Stimulated activated CD8-positive, alpha-beta memory T cell treated with anti-CD3 and anti-CD28 coated beads, Interleukin-4, amount 100 ng/mL, for 1 hour (primary cell): Measurements from ENCODE around the gene TSEN34.
"Not testable (repeated sequence)": the region's sequence is repeated elsewhere in the genome, so short reads cannot be mapped to it uniquely, and the experiment has no call there.

Source experiments
- DNase-seq, 2 donors: peaks; one replicate each; pipeline ENCODE4 v3.0.0-alpha.2; 2020; ENCODE audit warnings: low read depth in 2 of 2, low spot score in 1 of 2

TSEN34 gene

DNA sequence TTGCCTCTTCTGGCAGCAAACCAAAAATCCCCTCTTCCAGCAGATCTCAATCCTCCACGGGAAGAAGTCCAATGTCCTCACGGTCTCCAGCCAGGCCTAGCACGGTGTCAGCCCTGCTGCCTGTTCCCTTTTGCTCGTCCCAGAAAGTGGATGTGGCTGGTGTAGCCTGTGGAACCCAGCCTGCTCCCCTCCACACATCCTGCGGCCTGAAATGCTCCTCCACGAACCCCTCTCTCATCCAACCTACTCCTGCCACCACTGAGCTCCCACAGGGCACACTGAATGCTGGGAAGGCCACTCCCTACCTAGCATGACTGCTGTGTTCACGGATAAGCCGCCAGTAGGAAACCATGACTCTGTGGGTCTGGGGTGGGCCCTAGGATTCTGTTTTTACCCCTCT is 4.8 kb upstream of the TSEN34 start:
- DNase-seq = no peak

- DNase-seq = no peak
Measured at GRCh38 chr19:54186934-54187381, 4.2 kb upstream of the TSEN34 start.

GRCh38 chr19:54188215-54188871 is 2.8 kb upstream of the TSEN34 start:
- DNase-seq = peak in 1 of 2 donors; percentile 54

- peak in 1 of 2 donors; percentile 30 for DNase-seq
Measured at GRCh38 chr19:54189145-54189734, 1.9 kb upstream of the TSEN34 start, which contains the start of gene MBOAT7. TSS of gene MBOAT7 (minus strand) at chr19:54189580. CDS start at chr19:54188508, 1,072 bp downstream.

GRCh38 chr19:54189735-54190502 is 1.2 kb upstream of the TSEN34 start:
- DNase-seq = peak; percentile 99 to 100

DNA sequence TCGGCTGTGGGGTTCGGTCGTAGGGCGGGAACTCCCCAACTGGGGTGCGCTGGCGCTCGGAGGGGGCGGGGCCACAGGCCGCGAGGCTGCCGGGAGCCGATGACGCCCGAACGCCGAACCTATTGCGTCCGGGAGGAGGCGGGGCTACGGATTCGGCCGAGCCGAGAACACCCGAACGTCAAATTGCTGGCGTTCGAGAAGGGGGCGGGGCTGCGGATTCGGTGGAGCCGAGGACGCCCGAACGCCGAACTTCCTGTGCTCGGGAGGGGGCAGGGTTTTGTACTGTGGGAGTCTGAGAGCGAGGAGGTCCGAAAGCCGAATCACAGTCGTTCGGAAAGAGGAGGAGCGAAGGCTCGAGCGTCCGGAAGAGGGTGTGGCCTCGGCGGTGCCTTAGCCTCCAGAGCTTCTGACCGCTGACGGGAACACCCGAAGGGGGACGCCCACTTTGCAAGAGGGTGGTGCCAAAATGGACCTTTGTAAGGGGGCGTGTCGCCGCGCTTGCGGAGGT is 551 bp upstream of the TSEN34 start:
- DNase-seq = peak; percentile 99 to 100

DNA sequence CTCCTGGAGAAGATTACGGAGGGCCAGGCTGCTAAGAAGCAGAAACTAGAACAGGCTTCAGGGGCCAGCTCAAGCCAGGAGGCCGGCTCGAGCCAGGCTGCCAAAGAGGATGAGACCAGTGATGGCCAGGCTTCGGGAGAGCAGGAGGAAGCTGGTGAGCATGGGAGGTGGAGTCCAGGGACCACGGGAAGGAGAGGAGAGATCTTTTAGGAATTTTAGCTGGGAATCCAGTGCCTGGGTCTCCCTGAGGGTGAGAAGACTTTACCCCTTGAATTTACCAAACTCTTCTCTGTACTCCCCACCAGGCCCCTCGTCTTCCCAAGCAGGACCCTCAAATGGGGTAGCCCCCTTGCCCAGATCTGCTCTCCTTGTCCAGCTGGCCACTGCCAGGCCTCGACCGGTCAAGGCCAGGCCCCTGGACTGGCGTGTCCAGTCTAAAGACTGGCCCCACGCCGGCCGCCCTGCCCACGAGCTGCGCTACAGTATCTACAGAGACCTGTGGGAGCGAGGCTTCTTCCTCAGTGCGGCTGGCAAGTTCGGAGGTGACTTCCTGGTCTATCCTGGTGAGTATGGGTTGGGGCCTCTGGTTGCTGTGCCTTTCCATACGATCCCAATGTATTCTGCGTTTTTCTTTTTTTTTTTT is 824 bp downstream of the TSEN34 start:
- DNase-seq = no peak

- DNase-seq = no peak
Measured at GRCh38 chr19:54193011-54193410, 1.9 kb downstream of the TSEN34 start.

GRCh38 chr19:54194463-54194862 is 3.4 kb downstream of the TSEN34 start:
- not testable (repeated sequence) for DNase-seq

DNA sequence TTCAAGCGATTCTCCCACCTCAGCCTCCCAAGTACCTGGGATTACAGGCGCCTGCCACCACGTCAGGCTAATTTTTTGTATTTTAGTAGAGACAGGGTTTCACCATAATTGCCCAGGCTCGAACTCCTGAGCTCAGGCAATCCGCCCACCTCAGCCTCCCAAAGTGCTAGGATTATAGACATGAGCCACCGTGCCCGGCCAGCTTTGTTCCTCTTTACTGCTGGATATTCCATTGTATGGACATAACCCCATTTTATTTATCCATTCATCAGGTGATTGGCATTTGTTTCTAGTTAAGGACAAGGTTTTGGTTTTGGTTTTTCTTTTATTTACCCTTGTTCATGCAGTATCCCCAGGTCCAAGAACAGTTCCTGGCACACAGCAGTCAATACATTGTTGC is 5.4 kb downstream of the TSEN34 start:
- DNase-seq = no peak

- no peak for DNase-seq
Measured at GRCh38 chr19:54197121-54197520, 6.0 kb downstream of the TSEN34 start.

GRCh38 chr19:54199401-54199800 is 8.3 kb downstream of the TSEN34 start:
- DNase-seq = no peak

- DNase-seq = no peak
Measured at GRCh38 chr19:54201172-54201701, 10.1 kb downstream of the TSEN34 start.

- DNase-seq = no peak
Measured at GRCh38 chr19:54201980-54202379, 10.9 kb downstream of the TSEN34 start.

DNA sequence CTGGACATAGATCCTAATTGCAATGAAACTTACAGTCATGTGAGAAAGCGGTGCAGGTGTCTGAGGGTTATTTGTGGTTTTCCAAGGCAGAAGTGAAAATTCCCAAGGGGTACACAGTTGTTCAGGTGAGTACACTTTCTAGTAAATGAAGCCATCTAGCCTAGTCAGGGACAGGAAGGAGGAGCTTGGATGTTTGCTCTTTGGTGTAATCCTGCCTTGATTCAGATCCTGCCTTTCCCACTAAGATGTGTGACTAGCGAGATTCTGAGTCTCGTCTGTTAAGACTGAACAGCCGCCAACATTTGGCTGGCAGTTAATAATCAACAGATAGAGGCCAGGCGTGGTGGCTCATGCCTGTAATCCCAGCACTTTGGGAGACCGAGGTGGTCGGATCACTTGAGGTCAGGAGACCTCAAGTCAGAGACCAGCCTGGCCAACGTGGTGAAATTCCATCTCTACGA is 12.1 kb downstream of the TSEN34 start:
- DNase-seq = no peak

DNA sequence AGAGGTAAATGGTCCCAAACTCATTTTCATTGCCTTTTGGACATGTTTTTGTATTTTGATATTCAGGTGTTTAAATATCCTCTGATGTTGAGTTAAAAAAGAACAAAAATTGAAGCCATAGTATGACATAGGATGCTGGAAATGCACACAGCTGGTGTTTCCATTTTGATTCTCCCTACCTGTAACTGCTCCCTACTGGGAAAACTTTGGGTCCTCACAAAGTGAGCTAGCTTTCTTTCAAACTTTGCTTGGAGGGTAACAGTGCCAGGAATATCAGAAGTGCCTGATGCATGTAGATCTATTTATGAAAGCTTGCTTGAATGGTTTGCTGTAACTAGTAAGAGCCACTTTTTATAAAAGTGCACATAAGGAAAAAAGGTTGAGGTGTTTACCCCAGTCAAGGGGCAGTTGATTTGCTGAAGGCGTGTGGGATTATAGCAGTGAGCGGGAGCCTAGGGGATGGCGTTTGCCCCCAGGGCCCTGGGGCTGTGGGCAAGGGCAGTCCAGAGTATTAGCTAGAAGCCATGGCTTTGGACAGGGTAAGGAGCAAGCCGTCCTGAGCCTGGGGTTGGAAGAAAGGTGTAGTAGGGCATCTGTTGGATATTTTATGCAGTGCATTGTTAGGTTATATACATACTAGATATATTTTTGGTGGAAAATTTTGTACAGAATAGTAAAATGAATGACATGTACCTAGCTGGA is 13.8 kb downstream of the TSEN34 start:
- DNase-seq = no peak

GRCh38 chr19:54206030-54206830 is 15.1 kb downstream of the TSEN34 start:
- no peak for DNase-seq

DNA sequence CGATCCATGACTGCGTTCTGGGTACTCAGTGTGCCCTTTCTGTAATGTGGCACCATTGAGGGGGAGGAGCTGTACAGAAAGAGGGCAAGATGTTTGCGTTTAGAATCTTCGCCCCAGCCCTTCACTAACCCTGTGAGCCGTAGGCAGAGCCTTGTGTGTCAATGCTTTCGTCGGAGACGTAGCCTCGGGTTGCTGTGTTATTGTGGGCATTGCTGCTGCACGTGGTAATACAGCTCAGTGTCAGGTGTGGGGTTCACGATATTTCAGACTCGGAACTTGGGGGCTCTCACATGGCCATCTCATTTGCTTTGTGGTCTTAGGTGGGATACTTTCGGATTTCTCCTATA is 15.7 kb downstream of the TSEN34 start:
- DNase-seq = no peak

DNA sequence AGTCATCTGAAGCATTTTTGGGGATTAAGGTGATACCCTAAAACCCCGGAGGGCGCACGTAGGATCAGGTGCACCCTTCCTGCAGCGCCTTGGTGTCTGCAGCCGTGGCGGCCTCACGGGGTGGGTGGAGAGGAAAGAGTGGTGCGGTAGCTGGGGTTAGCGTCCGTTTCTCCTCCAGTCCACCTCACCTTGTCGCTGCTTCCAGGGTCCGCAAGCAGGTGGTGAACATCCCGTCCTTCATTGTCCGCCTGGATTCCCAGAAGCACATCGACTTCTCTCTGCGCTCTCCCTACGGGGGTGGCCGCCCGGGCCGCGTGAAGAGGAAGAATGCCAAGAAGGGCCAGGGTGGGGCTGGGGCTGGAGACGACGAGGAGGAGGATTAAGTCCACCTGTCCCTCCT is 16.1 kb downstream of the TSEN34 start:
- not testable (repeated sequence) for DNase-seq

GRCh38 chr19:54207676-54207982 is 16.5 kb downstream of the TSEN34 start:
- DNase-seq = no peak
